H1 (cell line): ENCODE results near the gene IST1. TPM values are rescaled to one million over a fixed set of nuclear protein-coding genes. Genes with fewer than 3 reads are reported as not detected.

Experiments used
- CTCF ChIA-PET: fragments of 300-600 bp; sonication (Branson Sonifier 250); formaldehyde crosslinking; loops from one replicate; lab custom pipeline; 2021; ENCODE audit not compliant: partially characterized antibody; lab: Charles Lee
- POLR2A ChIA-PET: fragments of 300-600 bp; sonication (Branson Sonifier 250); formaldehyde crosslinking; loops from one replicate; lab custom pipeline; 2021; ENCODE audit warnings: inconsistent platforms; ENCODE audit not compliant: partially characterized antibody; lab: Charles Lee
- DNase-seq, 2 experiments: peaks; one replicate each; pipeline versions ENCODE4 v3.0.0 to v3.0.0-alpha.2; 2010 to 2022; ENCODE audit warnings: low spot score in 2 of 2, low read depth in 1 of 2, mixed read lengths in 1 of 2
- FAIRE-seq: peaks from 2 replicates; lab custom pipeline; 2011; peaks lifted over from hg19 to GRCh38; lab: Jason Lieb, UNC
- H2AFZ ChIP-seq: 2 replicates; pipeline ENCODE4 v1.8.1; 2012; ENCODE audit warnings: low read length, inconsistent platforms
- H2AK5ac ChIP-seq: 2 replicates; pipeline ENCODE4 v1.6.1; 2013; ENCODE audit warnings: low read depth, low read length
- H2BK120ac ChIP-seq: replicated peaks from 2 replicates; pipeline ENCODE3; 2013; ENCODE audit warnings: low read depth, low read length, inconsistent platforms
- H2BK12ac ChIP-seq: 2 replicates; pipeline ENCODE4 v1.6.1; 2013; ENCODE audit warnings: low read depth, low read length
- H2BK15ac ChIP-seq: 2 replicates; pipeline ENCODE4 v1.6.1; 2013; ENCODE audit warnings: low read length
- H2BK20ac ChIP-seq: 2 replicates; pipeline ENCODE4 v1.6.1; 2013; ENCODE audit warnings: low read length
- H2BK5ac ChIP-seq: 2 replicates; pipeline ENCODE4 v1.6.1; 2013; ENCODE audit warnings: low read depth, low read length
- H3K14ac ChIP-seq: 2 replicates; pipeline ENCODE4 v1.6.1; 2013; ENCODE audit warnings: inconsistent platforms; ENCODE audit not compliant: insufficient read length
- H3K18ac ChIP-seq: 2 replicates; pipeline ENCODE4 v1.6.1; 2013; ENCODE audit warnings: low read length; ENCODE audit errors: extremely low read depth
- H3K23ac ChIP-seq: 2 replicates; pipeline ENCODE4 v1.6.1; 2013; ENCODE audit warnings: inconsistent platforms; ENCODE audit not compliant: insufficient read length
- H3K23me2 ChIP-seq: 2 replicates; pipeline ENCODE4 v1.6.1; 2013; ENCODE audit warnings: low read depth, low read length
- H3K27ac ChIP-seq: 2 replicates; pipeline ENCODE4 v1.6.1; 2011; ENCODE audit warnings: low read depth, low read length, inconsistent platforms
- H3K27me3 ChIP-seq, 4 experiments: replicated peaks in 1 of 4; 1 replicate in 1 of 4; 2 replicates in 3 of 4; pipeline versions ENCODE4 v1.6.1 to v1.8.1; 2011 to 2013; ENCODE audit warnings: low read length in 3 of 4, mild to moderate bottlenecking in 3 of 4, inconsistent platforms in 2 of 4, mixed read lengths in 2 of 4, moderate library complexity in 1 of 4; ENCODE audit not compliant: control insufficient read depth in 3 of 4, insufficient read depth in 3 of 4; ENCODE audit errors: extremely low read depth in 1 of 4
- H3K36me3 ChIP-seq, 4 experiments: 2 replicates each; pipeline versions ENCODE4 v1.6.1 to v1.8.1; 2011 to 2013; ENCODE audit warnings: mild to moderate bottlenecking in 4 of 4, low read length in 3 of 4, moderate library complexity in 2 of 4, control low read depth in 1 of 4, inconsistent platforms in 1 of 4; ENCODE audit not compliant: insufficient read depth in 4 of 4, control insufficient read depth in 2 of 4
- H3K4ac ChIP-seq: replicated peaks from 2 replicates; pipeline ENCODE3; 2013; ENCODE audit warnings: low read length, low read depth, mixed read lengths, inconsistent platforms; ENCODE audit not compliant: insufficient read length
- H3K4me1 ChIP-seq, 4 experiments: replicated peaks in 1 of 4; 1 replicate in 1 of 4; 2 replicates in 3 of 4; pipeline versions ENCODE4 v1.6.1 to v1.8.1; 2011 to 2013; ENCODE audit warnings: low read length in 3 of 4, inconsistent platforms in 2 of 4, mixed read lengths in 1 of 4; ENCODE audit not compliant: insufficient read depth in 4 of 4, control insufficient read depth in 3 of 4
- H3K4me2 ChIP-seq, 2 experiments: 2 replicates each; pipeline versions ENCODE4 v1.6.1 to v1.8.1; 2011 to 2013; ENCODE audit warnings: low read depth in 2 of 2, low read length in 2 of 2, control low read depth in 1 of 2, inconsistent platforms in 1 of 2, mild to moderate bottlenecking in 1 of 2; ENCODE audit not compliant: insufficient read depth in 1 of 2
- H3K4me3 ChIP-seq, 4 experiments: fragments of 200-600, 300-600 bp in 1 of 4; sonication (generic), shearing (Covaris generic), sonication (Bioruptor Twin) in 1 of 4; 2 replicates each; pipeline versions ENCODE4 v1.5.1 to v1.8.1; 2011 to 2016; ENCODE audit warnings: low read length in 4 of 4, low read depth in 3 of 4, control low read depth in 2 of 4, inconsistent platforms in 2 of 4, mild to moderate bottlenecking in 2 of 4, mixed read lengths in 1 of 4, moderate library complexity in 1 of 4; ENCODE audit not compliant: insufficient read depth in 2 of 4; ENCODE audit errors: extremely low read depth in 1 of 4
- H3K56ac ChIP-seq: replicated peaks from 2 replicates; pipeline ENCODE3; 2013; ENCODE audit warnings: low read depth, mild to moderate bottlenecking, mixed read lengths, low read length, inconsistent platforms; ENCODE audit not compliant: insufficient read length
- H3K79me1 ChIP-seq: 2 replicates; pipeline ENCODE4 v1.6.1; 2013; ENCODE audit warnings: low read depth, low read length, control low read depth
- H3K79me2 ChIP-seq, 2 experiments: 2 replicates each; pipeline versions ENCODE4 v1.6.1 to v1.8.1; 2012 to 2013; ENCODE audit warnings: low read length in 2 of 2, mild to moderate bottlenecking in 2 of 2, inconsistent platforms in 1 of 2; ENCODE audit not compliant: insufficient read depth in 2 of 2, control insufficient read depth in 1 of 2
- H3K9ac ChIP-seq, 4 experiments: replicated peaks in 1 of 4; 1 replicate in 1 of 4; 2 replicates in 3 of 4; pipeline versions ENCODE4 v1.6.1 to v1.8.1; 2011 to 2013; ENCODE audit warnings: low read depth in 3 of 4, low read length in 3 of 4, control low read depth in 2 of 4, mild to moderate bottlenecking in 2 of 4, moderate library complexity in 2 of 4, inconsistent platforms in 1 of 4; ENCODE audit errors: extremely low read depth in 1 of 4
- H3K9me3 ChIP-seq, 2 experiments: 2 replicates each; pipeline versions ENCODE4 v1.6.1 to v1.8.1; 2012 to 2013; ENCODE audit warnings: mild to moderate bottlenecking in 2 of 2, moderate library complexity in 2 of 2, control low read depth in 1 of 2, inconsistent platforms in 1 of 2, low read depth in 1 of 2, low read length in 1 of 2, mixed read lengths in 1 of 2; ENCODE audit not compliant: insufficient read depth in 2 of 2
- H4K20me1 ChIP-seq, 2 experiments: replicated peaks in 1 of 2; 2 replicates each; pipeline versions ENCODE3 to v1.8.1; 2011 to 2013; ENCODE audit warnings: inconsistent platforms in 2 of 2, low read length in 2 of 2, mild to moderate bottlenecking in 1 of 2; ENCODE audit not compliant: insufficient read depth in 2 of 2, control insufficient read depth in 1 of 2
- H4K5ac ChIP-seq: 2 replicates; pipeline ENCODE4 v1.6.1; 2013; ENCODE audit warnings: low read length, low read depth, mixed read lengths, inconsistent platforms; ENCODE audit not compliant: insufficient read length
- H4K8ac ChIP-seq: 2 replicates; pipeline ENCODE4 v1.8.0; 2013; ENCODE audit warnings: mild to moderate bottlenecking, moderate library complexity, low read length, inconsistent platforms; ENCODE audit not compliant: insufficient read depth; ENCODE audit errors: extremely low read depth
- H4K91ac ChIP-seq: replicated peaks from 2 replicates; pipeline ENCODE3; 2013; ENCODE audit warnings: low read length, mixed read lengths, inconsistent platforms; ENCODE audit not compliant: insufficient read length
- ATF2 ChIP-seq: IDR thresholded peaks from 2 replicates; pipeline ENCODE4 v1.6.1; 2012; ENCODE audit warnings: low read length, inconsistent platforms
- CBX5 ChIP-seq: fragments of 300-800, 300-1000 bp; sonication (generic); IDR thresholded peaks from 2 replicates; pipeline ENCODE4 v1.7.1; 2016; ENCODE audit warnings: antibody characterized with exemption, low read length, low read depth
- CREB1 ChIP-seq: IDR thresholded peaks from 2 replicates; pipeline ENCODE4 v1.6.1; 2012; ENCODE audit warnings: inconsistent platforms
- EP300 ChIP-seq, 2 experiments: IDR thresholded peaks; 1 replicate in 1 of 2; 2 replicates in 1 of 2; pipeline ENCODE4 v1.6.1; 2011 to 2012; ENCODE audit warnings: low read depth in 2 of 2, low read length in 2 of 2, mild to moderate bottlenecking in 2 of 2, borderline replicate concordance in 1 of 2, inconsistent platforms in 1 of 2, moderate library complexity in 1 of 2
- EZH2 ChIP-seq: fragments of 200-600 bp; sonication (generic); IDR thresholded peaks from 2 replicates; pipeline ENCODE4 v1.7.1; 2012; ENCODE audit warnings: low read depth, mild to moderate bottlenecking, moderate library complexity, low read length, inconsistent platforms; ENCODE audit not compliant: severe bottlenecking
- FOSL1 ChIP-seq: IDR thresholded peaks from 2 replicates; pipeline ENCODE4 v1.6.1; 2011; ENCODE audit warnings: mild to moderate bottlenecking, low read depth, low read length, moderate library complexity; ENCODE audit not compliant: insufficient read depth
- KDM4A ChIP-seq: IDR thresholded peaks from one replicate; pipeline ENCODE4 v1.7.1; 2012; ENCODE audit warnings: low read depth, mild to moderate bottlenecking, moderate library complexity, low read length, inconsistent platforms; ENCODE audit not compliant: severe bottlenecking
- POLR2A ChIP-seq, 2 experiments: IDR thresholded peaks; 1 replicate in 1 of 2; 2 replicates in 1 of 2; pipeline ENCODE4 v1.6.1; 2011; ENCODE audit warnings: low read depth in 2 of 2, low read length in 2 of 2, mild to moderate bottlenecking in 2 of 2; ENCODE audit errors: control extremely low read depth in 1 of 2
- RXRA ChIP-seq: IDR thresholded peaks from 2 replicates; pipeline ENCODE4 v1.6.1; 2011; ENCODE audit warnings: low read depth, mild to moderate bottlenecking, low read length, moderate library complexity; ENCODE audit not compliant: insufficient read depth
- SIX5 ChIP-seq: IDR thresholded peaks from 2 replicates; pipeline ENCODE4 v1.6.1; 2011; ENCODE audit warnings: mild to moderate bottlenecking, low read depth, low read length
- WGBS, 2 experiments: shearing (Covaris generic) in 1 of 2; methylation state at CpG; one replicate each; pipeline versions ENCODE4 v1.1.6 to v1.1.7; 2013 to 2015; ENCODE audit warnings: low lambda C conversion rate in 2 of 2, mixed read lengths in 2 of 2, inconsistent platforms in 1 of 2, low coverage in 1 of 2, missing lambda C conversion rate in 1 of 2; ENCODE audit not compliant: insufficient replicate concordance in 2 of 2, insufficient coverage in 1 of 2, insufficient read length in 1 of 2; ENCODE audit errors: extremely low coverage in 1 of 2, missing lambda C conversion rate in 1 of 2; 5-methylcytosine and 5-hydroxymethylcytosine counted together
- polyA plus RNA-seq, 7 experiments: library from polyadenylated mRNA; depleted of rRNA in 3 of 7; stranded (reverse) in 5 of 7; unstranded in 2 of 7; fragments of >200 nt in 5 of 7; fragments of 200-250 nt in 2 of 7; gene quantifications; 1 replicate in 5 of 7; 2 replicates in 1 of 7; 4 replicates in 1 of 7; pipeline versions ENCODE4 v1.2.1 to v1.2.3, GENCODE V29; 2011 to 2013; ENCODE audit warnings: missing spikeins in 2 of 7, mixed read lengths in 2 of 7
- total RNA-seq: library from RNA; stranded (reverse); fragmentation: NEBNext Ultra II Directional; extraction: Animal tissue kit (Norgen Biotek cat#: 25700); gene quantifications from 2 replicates; pipeline ENCODE4 v1.2.1, GENCODE V29; 2021

Gene IST1
- total and polyA plus RNA-seq, 2 of the 8 experiments (the other 6 are each of a cell fraction or from before 2014, with no cell fraction given), result 190 to 248 TPM

DNA sequence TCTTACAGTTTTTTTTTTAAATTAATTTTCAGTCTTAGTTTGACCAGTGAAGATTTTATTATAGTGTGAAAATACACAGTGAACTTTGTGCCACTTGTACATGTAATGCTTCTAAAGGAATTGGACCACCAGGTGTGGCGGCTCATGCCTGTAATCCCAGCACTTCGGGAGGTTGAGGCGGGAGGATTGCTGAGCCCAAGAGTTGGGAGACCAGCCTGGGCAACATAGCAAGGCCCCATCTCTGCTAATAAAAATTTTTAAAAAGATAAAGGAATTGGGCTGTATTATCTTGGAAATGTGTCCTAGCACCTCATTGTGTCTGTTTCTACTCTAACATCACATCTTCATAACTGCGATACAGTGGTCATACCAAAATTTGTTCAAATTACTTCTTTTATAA lies 3.8 kb downstream of the IST1 start:
- Histone ChIP-seq H2BK15ac (no peak overlapping the region), H3K56ac (no peak overlapping the region), H3K4me1 (no peaks in the 10 kb centered on the region; a peak in 1 of 7 replicates), H4K8ac (no peak overlapping the region), H3K4ac (no peak overlapping the region), H3K36me3 (peaks cover 0 to 10% (median 0%) of the 10 kb centered on the region in 4 experiments; a peak in 2 of 8 replicates), H3K9me3 (no peaks in the 10 kb centered on the region), H3K4me3 (no peak overlapping the region; a peak in 1 of 8 replicates), H3K27me3 (no peaks in the 10 kb centered on the region), H2BK12ac (no peak overlapping the region), H2BK5ac (no peak overlapping the region), H3K27ac (no peak overlapping the region), H3K23me2 (peaks cover 9% of the 10 kb centered on the region; the same call in 1 of the 2 replicates), H3K18ac (no peak overlapping the region), H3K4me2 (no peak overlapping the region; a peak in 2 of 4 replicates), H3K23ac (no peak overlapping the region), H2AFZ (no peak overlapping the region), H4K20me1 (peaks cover 24% of the 10 kb centered on the region in 2 experiments), H2BK120ac (no peak overlapping the region), H4K91ac (no peak overlapping the region), H3K14ac (no peak overlapping the region), H2BK20ac (no peak overlapping the region), H2AK5ac (no peak overlapping the region), H3K9ac (no peak overlapping the region), H3K79me2 (peaks cover 66 to 89% of the 10 kb centered on the region in 2 experiments), H4K5ac (no peak overlapping the region), H3K79me1 (no peaks in the 10 kb centered on the region)
- POLR2A ChIA-PET, result interaction anchor here (0.6 to 5.8 kb wide), 4 partner anchors 9 to 106 kb away, joined by 4 to 70 read pairs (median 6); partner anchors contain the start of gene ZNF821
- FAIRE-seq (no peak), DNase-seq (no peak)
- WGBS, 2 experiments, result 89% methylated on average over 4 of the region's 4 CpGs; no CpG with 5 or more reads in 1 of the 2 experiments
- TF ChIP-seq EP300 (IDR thresholded peaks at IDR 0.05; ENCODE audit: borderline replicate concordance in 1 of 2, low read depth in 2 of 2, low read length in 2 of 2) (no peak), KDM4A (no peak), EZH2 (no peak), CBX5 (no peak), RXRA (no peak), POLR2A (IDR thresholded peaks at IDR 0.05; ENCODE audit: control extremely low read depth in 1 of 2, low read depth in 2 of 2, low read length in 2 of 2) (no peak), CREB1 (no peak), SIX5 (no peak), FOSL1 (no peak), ATF2 (no peak)
- CTCF ChIA-PET, result interaction anchor here (1.5 kb wide), 1 partner anchor 62 kb away, joined by 9 read pairs; no protein-coding TSS in a partner anchor
